ENCODE results near the gene UBC. TPM values are rescaled to one million over a fixed set of nuclear protein-coding genes. Genes with fewer than 3 reads are reported as not detected.

UBC gene
- total and polyA plus RNA-seq, 9 of the 15 experiments (the other 6 are each of a cell fraction or from before 2014, with no cell fraction given), result 533 to 1,153 (median 813) TPM

- no peak for TF ChIP-seq ZFP91 (CRISPR knock-in tag; IDR thresholded peaks at IDR 0.05)
- TF ChIP-seq ELK3 (CRISPR knock-in tag; IDR thresholded peaks at IDR 0.05), result no peak
- TF ChIP-seq ZNF780A (CRISPR knock-in tag; IDR thresholded peaks at IDR 0.05), result no peak
- TF ChIP-seq, protein P1, sequence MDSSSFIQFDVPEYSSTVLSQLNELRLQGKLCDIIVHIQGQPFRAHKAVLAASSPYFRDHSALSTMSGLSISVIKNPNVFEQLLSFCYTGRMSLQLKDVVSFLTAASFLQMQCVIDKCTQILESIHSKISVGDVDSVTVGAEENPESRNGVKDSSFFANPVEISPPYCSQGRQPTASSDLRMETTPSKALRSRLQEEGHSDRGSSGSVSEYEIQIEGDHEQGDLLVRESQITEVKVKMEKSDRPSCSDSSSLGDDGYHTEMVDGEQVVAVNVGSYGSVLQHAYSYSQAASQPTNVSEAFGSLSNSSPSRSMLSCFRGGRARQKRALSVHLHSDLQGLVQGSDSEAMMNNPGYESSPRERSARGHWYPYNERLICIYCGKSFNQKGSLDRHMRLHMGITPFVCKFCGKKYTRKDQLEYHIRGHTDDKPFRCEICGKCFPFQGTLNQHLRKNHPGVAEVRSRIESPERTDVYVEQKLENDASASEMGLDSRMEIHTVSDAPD (CRISPR knock-in tag; IDR thresholded peaks at IDR 0.05), result no peak
- no peak for TF ChIP-seq ATF4 (CRISPR knock-in tag; IDR thresholded peaks at IDR 0.05)
- TF ChIP-seq, protein P2, sequence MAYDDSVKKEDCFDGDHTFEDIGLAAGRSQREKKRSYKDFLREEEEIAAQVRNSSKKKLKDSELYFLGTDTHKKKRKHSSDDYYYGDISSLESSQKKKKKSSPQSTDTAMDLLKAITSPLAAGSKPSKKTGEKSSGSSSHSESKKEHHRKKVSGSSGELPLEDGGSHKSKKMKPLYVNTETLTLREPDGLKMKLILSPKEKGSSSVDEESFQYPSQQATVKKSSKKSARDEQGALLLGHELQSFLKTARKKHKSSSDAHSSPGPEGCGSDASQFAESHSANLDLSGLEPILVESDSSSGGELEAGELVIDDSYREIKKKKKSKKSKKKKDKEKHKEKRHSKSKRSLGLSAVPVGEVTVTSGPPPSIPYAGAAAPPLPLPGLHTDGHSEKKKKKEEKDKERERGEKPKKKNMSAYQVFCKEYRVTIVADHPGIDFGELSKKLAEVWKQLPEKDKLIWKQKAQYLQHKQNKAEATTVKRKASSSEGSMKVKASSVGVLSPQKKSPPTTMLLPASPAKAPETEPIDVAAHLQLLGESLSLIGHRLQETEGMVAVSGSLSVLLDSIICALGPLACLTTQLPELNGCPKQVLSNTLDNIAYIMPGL (CRISPR knock-in tag; IDR thresholded peaks at IDR 0.05), result no peak
- no peak for TF ChIP-seq MYBL2 (IDR thresholded peaks at IDR 0.05; ENCODE audit: low read depth)
- no peak for TF ChIP-seq MYBL2 (CRISPR knock-in tag; IDR thresholded peaks at IDR 0.05; ENCODE audit: borderline replicate concordance)
- no peak for TF ChIP-seq RNF2 (IDR thresholded peaks at IDR 0.05)
- no peak for TF ChIP-seq ZNF551 (CRISPR knock-in tag; IDR thresholded peaks at IDR 0.05)
- no peak for TF ChIP-seq TAL1 (IDR thresholded peaks at IDR 0.05)
- no peak for TF ChIP-seq ARID1B (IDR thresholded peaks at IDR 0.05)
- TF ChIP-seq RBM22 (IDR thresholded peaks at IDR 0.05; ENCODE audit: low read depth, low read length, poor library complexity, severe bottlenecking), result no peak
- no peak for TF ChIP-seq GATAD2A (IDR thresholded peaks at IDR 0.05)
- TF ChIP-seq POLR2AphosphoS2 (IDR thresholded peaks at IDR 0.05; ENCODE audit: low read length), result no peak
- TF ChIP-seq STAT5A (IDR thresholded peaks at IDR 0.05; ENCODE audit: borderline replicate concordance, low read length), result no peak
- TF ChIP-seq SIRT6 (IDR thresholded peaks at IDR 0.05; ENCODE audit: low read depth, low read length), result no peak
Observed at GRCh38 chr12:124871297-124871696, 43.2 kb downstream of the UBC start (continued).

Measured in K562 (cell line).